HepG2 (cell line): ENCODE measurements around the gene CCR3. TPM values are rescaled to one million over a fixed set of nuclear protein-coding genes. Genes with fewer than 3 reads are reported as not detected.

Source experiments
- ATAC-seq: fragments of 200-7000 bp; cut with Tn5 transposase; 3 replicates; pipeline ENCODE4 v1.9.1; 2020; ENCODE audit warnings: mild to moderate bottlenecking, moderate library complexity
- BruUV-seq: library from RNA; stranded (reverse); fragments of 400-500 nt; replicated peaks from 2 replicates; lab custom pipeline; 2021; lab: Mats Ljungman, UMichigan
- CTCF ChIA-PET: fragments of 300-600 bp; formaldehyde crosslinking; extraction: SDS; loops from one replicate; lab custom pipeline; 2021; ENCODE audit warnings: low total read pairs, inconsistent platforms, low intra/inter-chr PET ratio; lab: Yijun Ruan, JAX
- POLR2A ChIA-PET: fragments of 350-600 bp; sonication (Branson Sonifier 250); formaldehyde crosslinking; loops from one replicate; lab custom pipeline; 2020; ENCODE audit warnings: antibody characterized with exemption, inconsistent platforms; lab: Yijun Ruan, JAX
- DNase-seq: peaks from one replicate; pipeline ENCODE4 v3.0.0-alpha.2; 2015; ENCODE audit warnings: low spot score
- FAIRE-seq: peaks from 3 replicates; lab custom pipeline; 2011; peaks lifted over from hg19 to GRCh38; lab: Jason Lieb, UNC
- H2AFZ ChIP-seq: one replicate; pipeline ENCODE4 v1.6.1; 2011; ENCODE audit warnings: low read length, inconsistent platforms
- H3K27ac ChIP-seq: fragments of 300-600 bp; 3 replicates; pipeline ENCODE4 v1.8.0; 2011; ENCODE audit warnings: mixed run types, mild to moderate bottlenecking, mixed read lengths, low read length, inconsistent platforms; ENCODE audit not compliant: insufficient read depth; ENCODE audit errors: extremely low read length
- H3K27me3 ChIP-seq, 2 experiments: fragments of 200-600 bp in 1 of 2; 2 replicates in 1 of 2; 3 replicates in 1 of 2; pipeline versions ENCODE4 v1.6.0 to v1.8.0; 2011; ENCODE audit warnings: low read length in 2 of 2, mild to moderate bottlenecking in 2 of 2, moderate library complexity in 2 of 2, inconsistent platforms in 1 of 2; ENCODE audit not compliant: insufficient read depth in 2 of 2, control insufficient read depth in 1 of 2
- H3K36me3 ChIP-seq, 2 experiments: fragments of 200-600 bp in 1 of 2; replicated peaks in 1 of 2; 2 replicates in 1 of 2; 3 replicates in 1 of 2; pipeline versions ENCODE4 v1.5.1 to v1.8.0; 2011; ENCODE audit warnings: low read length in 2 of 2, inconsistent platforms in 1 of 2; ENCODE audit not compliant: insufficient read depth in 2 of 2, control insufficient read depth in 1 of 2
- H3K4me1 ChIP-seq: 2 replicates; pipeline ENCODE4 v1.5.1; 2012; ENCODE audit warnings: low read length, inconsistent platforms; ENCODE audit not compliant: insufficient read depth
- H3K4me2 ChIP-seq: 2 replicates; pipeline ENCODE4 v1.6.0; 2011; ENCODE audit warnings: low read depth, low read length, inconsistent platforms
- H3K4me3 ChIP-seq, 3 experiments: fragments of 200-600 bp in 1 of 3; sonication (generic), shearing (Covaris generic) in 1 of 3; replicated peaks in 1 of 3; 2 replicates each; pipeline ENCODE4 v1.5.1; 2011 to 2016; ENCODE audit warnings: low read length in 3 of 3, inconsistent platforms in 2 of 3, low read depth in 2 of 3, mild to moderate bottlenecking in 2 of 3, control low read depth in 1 of 3, mixed read lengths in 1 of 3; ENCODE audit not compliant: insufficient read depth in 1 of 3
- H3K79me2 ChIP-seq: one replicate; pipeline ENCODE4 v1.6.1; 2011; ENCODE audit warnings: low read length, inconsistent platforms; ENCODE audit not compliant: insufficient read depth
- H3K9ac ChIP-seq: 2 replicates; pipeline ENCODE4 v1.6.0; 2011; ENCODE audit warnings: mild to moderate bottlenecking, low read depth, low read length, inconsistent platforms; ENCODE audit not compliant: insufficient read depth
- H3K9me3 ChIP-seq: 2 replicates; pipeline ENCODE4 v1.5.1; 2012; ENCODE audit warnings: mild to moderate bottlenecking, low read length
- H4K20me1 ChIP-seq: 2 replicates; pipeline ENCODE4 v1.6.0; 2011; ENCODE audit warnings: inconsistent platforms, mild to moderate bottlenecking, low read length, moderate library complexity; ENCODE audit not compliant: insufficient read depth
- ATF7 ChIP-seq, 2 experiments: fragments of 450-650 bp in 1 of 2; sonication (generic) in 1 of 2; formaldehyde crosslinking in 1 of 2; IDR thresholded peaks; 2 replicates each; pipeline versions ENCODE4 v1.4.0 to v1.6.1; 2016 to 2020; ENCODE audit warnings: antibody characterized with exemption in 1 of 2, mild to moderate bottlenecking in 1 of 2, missing genetic modification reagents in 1 of 2
- CREB1 ChIP-seq, 2 experiments: fragments of 450-650 bp in 1 of 2; IDR thresholded peaks; 2 replicates each; pipeline ENCODE4 v1.6.1; 2016 to 2017; ENCODE audit warnings: control low read depth in 1 of 2, mild to moderate bottlenecking in 1 of 2, missing compliant biosample characterization in 1 of 2, missing genetic modification characterization in 1 of 2
- RAD51 ChIP-seq: fragments of 450-650 bp; IDR thresholded peaks from 2 replicates; pipeline ENCODE4 v1.6.1; 2016; ENCODE audit warnings: borderline replicate concordance
- YY1 ChIP-seq: IDR thresholded peaks from 2 replicates; pipeline ENCODE4 v1.6.1; 2011; ENCODE audit warnings: low read length, low read depth, moderate library complexity, mild to moderate bottlenecking; ENCODE audit not compliant: insufficient read depth, insufficient replicate concordance
- ZNF235 ChIP-seq: sonication (generic); formaldehyde crosslinking; IDR thresholded peaks from 2 replicates; pipeline ENCODE4 v1.8.1; 2023; ENCODE audit warnings: mild to moderate bottlenecking, missing genetic modification reagents, borderline replicate concordance
- ZNF704 ChIP-seq: sonication (generic); formaldehyde crosslinking; IDR thresholded peaks from 2 replicates; pipeline ENCODE4 v1.8.1; 2023; ENCODE audit warnings: mild to moderate bottlenecking, inconsistent platforms, moderate library complexity, missing genetic modification reagents, borderline replicate concordance
- ZNF792 ChIP-seq: IDR thresholded peaks from 2 replicates; pipeline ENCODE4 v1.6.1; 2016
- WGBS: methylation state at CpG from one replicate; pipeline ENCODE4 v1.1.6; 2017; ENCODE audit warnings: low lambda C conversion rate; 5-methylcytosine and 5-hydroxymethylcytosine counted together
- in situ Hi-C: cut with HindIII; loops from 2 replicates; pipeline ENCODE4 v1.10.0; 2017; ENCODE audit warnings: low pct_unique_long_range_greater_than_20kb; ENCODE audit not compliant: extremely low pct_ligation_motif_present
- intact Hi-C: fragments of 100-400 bp; cut with micrococcal nuclease; formaldehyde crosslinking; loops from one replicate; pipeline ENCODE4 v1.10.0; 2022; ENCODE audit not compliant: unreplicated experiment
- polyA plus RNA-seq, 8 experiments: library from polyadenylated mRNA; depleted of rRNA in 3 of 8; stranded (reverse) in 7 of 8; unstranded in 1 of 8; fragments of >200 nt; fragmentation: Illumina TruSeq in 4 of 8; extraction: Trizol in 4 of 8; gene quantifications; 2 replicates each; pipeline versions ENCODE4 v1.2.1 to v1.2.3, GENCODE V29; 2011 to 2016; ENCODE audit warnings: low read depth in 4 of 8, missing spikeins in 1 of 8, mixed read lengths in 1 of 8; ENCODE audit not compliant: insufficient read depth in 1 of 8
- total RNA-seq, 5 experiments: library from RNA; depleted of rRNA; stranded (reverse); fragments of >200 nt; fragmentation: Illumina TruSeq; extraction: Trizol; gene quantifications; 2 replicates each; pipeline ENCODE4 v1.2.3, GENCODE V29; 2016; ENCODE audit warnings: low read depth in 1 of 5
- TF ChIP-seq, protein P1 (sequence below): sonication (generic); formaldehyde crosslinking; IDR thresholded peaks from 2 replicates; pipeline ENCODE4 v1.9.0; 2021; ENCODE audit warnings: missing genetic modification reagents, borderline replicate concordance

CCR3 gene
- total and polyA plus RNA-seq, 2 of the 13 experiments (the other 11 are each of a cell fraction or from before 2014, with no cell fraction given), result not detected

DNA sequence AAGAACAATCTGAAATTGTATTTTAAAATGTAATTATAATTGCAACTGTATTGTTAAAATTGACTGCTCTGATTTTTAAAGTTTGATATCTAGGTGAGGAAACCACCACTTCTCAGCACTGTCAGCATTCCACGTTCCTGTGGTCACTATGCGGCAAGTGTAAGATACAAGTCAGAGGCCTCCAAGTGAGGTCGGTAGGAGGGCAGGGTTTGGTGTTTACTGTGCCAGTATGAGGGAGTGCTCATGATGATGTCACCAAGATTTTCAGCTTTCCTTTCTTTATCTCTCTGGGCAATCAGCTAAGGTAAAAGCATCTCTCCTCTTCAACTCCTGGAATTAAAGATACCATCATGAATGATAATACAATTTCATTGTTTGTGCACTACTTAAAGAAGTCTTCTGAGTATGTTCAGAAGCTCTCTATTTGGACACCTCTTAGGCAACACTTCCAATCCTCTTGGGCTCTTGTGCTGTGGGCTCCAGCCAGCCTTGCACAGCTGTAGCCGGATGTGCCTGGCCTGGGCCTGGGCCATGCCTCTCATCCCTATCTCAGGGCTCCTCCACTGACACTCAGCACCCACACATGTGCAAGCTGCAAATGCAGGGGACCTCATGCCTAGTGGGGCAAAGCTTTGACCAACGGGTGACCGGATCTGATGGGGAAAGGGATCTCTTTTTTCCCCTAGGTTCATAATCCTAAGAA is 42.9 kb downstream of the CCR3 start:
- in situ Hi-C loops (no loop called here), intact Hi-C loops (no loop called here)
- DNase-seq, result no peak
- BruUV-seq, result no TSS peak
- peaks cover 0 to 5% of the 10 kb centered on the region in 2 experiments; a peak in 2 of 5 replicates for H3K27me3 ChIP-seq
- ATAC-seq, result no peak
- H3K36me3 ChIP-seq, result no peaks in the 10 kb centered on the region
- no peak overlapping the region for H2AFZ ChIP-seq
- FAIRE-seq, result no peak
- no peaks in the 10 kb centered on the region for H4K20me1 ChIP-seq
- no peak overlapping the region for H3K27ac ChIP-seq
- no peak overlapping the region for H3K9ac ChIP-seq
- H3K4me1 ChIP-seq, result no peaks in the 10 kb centered on the region
- H3K4me3 ChIP-seq, result no peak overlapping the region
- CTCF ChIA-PET, result no interaction called here
- WGBS, result 21% methylated on average over 6 of the region's 6 CpGs
- H3K9me3 ChIP-seq, result no peaks in the 10 kb centered on the region
- TF ChIP-seq ZNF792 (no peak), ATF7 (IDR thresholded peaks at IDR 0.05) (0 out of 2 replicates have a peak, but pooled peaks have one; percentile 28), ATF7 (CRISPR knock-in tag; IDR thresholded peaks at IDR 0.05) (no peak), ZNF704 (CRISPR knock-in tag) (no peak), ZNF235 (CRISPR knock-in tag) (no peak), CREB1 (IDR thresholded peaks at IDR 0.05) (peak; percentile 46), CREB1 (CRISPR knock-in tag; IDR thresholded peaks at IDR 0.05) (no peak), RAD51 (no peak), YY1 (no peak)
- TF ChIP-seq, protein P1, sequence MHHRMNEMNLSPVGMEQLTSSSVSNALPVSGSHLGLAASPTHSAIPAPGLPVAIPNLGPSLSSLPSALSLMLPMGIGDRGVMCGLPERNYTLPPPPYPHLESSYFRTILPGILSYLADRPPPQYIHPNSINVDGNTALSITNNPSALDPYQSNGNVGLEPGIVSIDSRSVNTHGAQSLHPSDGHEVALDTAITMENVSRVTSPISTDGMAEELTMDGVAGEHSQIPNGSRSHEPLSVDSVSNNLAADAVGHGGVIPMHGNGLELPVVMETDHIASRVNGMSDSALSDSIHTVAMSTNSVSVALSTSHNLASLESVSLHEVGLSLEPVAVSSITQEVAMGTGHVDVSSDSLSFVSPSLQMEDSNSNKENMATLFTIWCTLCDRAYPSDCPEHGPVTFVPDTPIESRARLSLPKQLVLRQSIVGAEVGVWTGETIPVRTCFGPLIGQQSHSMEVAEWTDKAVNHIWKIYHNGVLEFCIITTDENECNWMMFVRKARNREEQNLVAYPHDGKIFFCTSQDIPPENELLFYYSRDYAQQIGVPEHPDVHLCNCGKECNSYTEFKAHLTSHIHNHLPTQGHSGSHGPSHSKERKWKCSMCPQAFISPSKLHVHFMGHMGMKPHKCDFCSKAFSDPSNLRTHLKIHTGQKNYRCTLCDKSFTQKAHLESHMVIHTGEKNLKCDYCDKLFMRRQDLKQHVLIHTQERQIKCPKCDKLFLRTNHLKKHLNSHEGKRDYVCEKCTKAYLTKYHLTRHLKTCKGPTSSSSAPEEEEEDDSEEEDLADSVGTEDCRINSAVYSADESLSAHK (CRISPR knock-in tag), result no peak
- POLR2A ChIA-PET, result no interaction called here
- no peak overlapping the region for H3K4me2 ChIP-seq
- no peaks in the 10 kb centered on the region for H3K79me2 ChIP-seq
